HG03175 (cell line): ENCODE measurements around the gene CAMTA1.

ENCODE experiments used
- ATAC-seq: cut with Tn5 transposase; IDR thresholded peaks from one replicate; pipeline ENCODE4 v1.9.1; 2021; ENCODE audit warnings: mild to moderate bottlenecking, moderate library complexity; ENCODE audit not compliant: unreplicated experiment

CAMTA1 gene

GRCh38 chr1:7100479-7100878 lies 315.2 kb downstream of the CAMTA1 start:
- ATAC-seq: no peak

DNA sequence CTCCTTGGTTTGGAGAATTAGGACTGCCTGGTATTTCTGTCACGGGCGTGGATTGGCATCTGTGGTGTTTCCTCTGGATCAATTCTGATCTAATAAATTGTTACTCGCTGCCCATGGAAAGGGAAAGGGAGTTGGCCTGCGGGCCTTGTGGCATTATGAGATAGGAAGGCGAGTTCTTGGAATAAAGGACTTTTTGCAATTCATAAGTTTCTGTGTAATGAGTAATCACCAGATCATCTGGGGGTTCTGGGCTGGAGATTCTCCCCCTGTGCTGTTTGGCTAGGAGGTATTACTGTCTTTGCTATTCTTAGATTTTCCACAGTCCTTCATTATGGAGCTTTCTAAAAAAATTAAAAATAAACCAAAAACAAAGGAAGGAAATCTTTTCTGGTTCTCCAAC lies 315.9 kb downstream of the CAMTA1 start:
- ATAC-seq: no peak

DNA sequence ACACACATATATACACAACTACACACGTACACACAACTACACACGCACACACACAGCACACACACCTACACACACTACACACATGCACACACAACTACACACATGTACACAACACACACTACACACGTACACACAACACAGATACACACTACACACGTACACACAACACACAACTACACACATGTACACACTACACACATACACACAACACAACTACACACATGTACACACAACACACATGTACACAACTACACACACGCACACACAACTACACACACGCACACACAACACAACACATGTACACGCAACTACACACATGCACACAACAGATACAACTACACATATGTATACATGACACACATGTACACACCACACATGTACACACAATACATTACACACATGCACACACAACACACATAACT lies 318.1 kb downstream of the CAMTA1 start:
- no peak for ATAC-seq

DNA sequence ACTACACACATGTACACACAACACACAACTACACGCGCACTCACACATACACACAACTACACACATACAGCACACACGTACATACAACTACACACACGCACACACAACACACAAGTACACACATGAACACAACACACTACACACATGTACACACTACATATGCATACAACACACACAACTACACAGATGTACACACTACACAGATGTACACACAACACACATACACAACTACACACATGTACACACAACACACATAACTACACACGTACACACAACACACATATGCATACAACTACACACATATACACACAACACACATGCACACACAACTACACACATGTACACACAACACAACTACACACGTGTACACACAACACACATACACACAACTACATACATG lies 318.6 kb downstream of the CAMTA1 start:
- no peak for ATAC-seq

- no peak for ATAC-seq
Measured at GRCh38 chr1:7104339-7104738, 319.1 kb downstream of the CAMTA1 start.

- no peak for ATAC-seq
Measured at GRCh38 chr1:7105269-7105668, 320.0 kb downstream of the CAMTA1 start.

GRCh38 chr1:7106442-7107108 lies 321.3 kb downstream of the CAMTA1 start:
- ATAC-seq: no peak

GRCh38 chr1:7107109-7107830 lies 322.0 kb downstream of the CAMTA1 start:
- ATAC-seq: no peak

DNA sequence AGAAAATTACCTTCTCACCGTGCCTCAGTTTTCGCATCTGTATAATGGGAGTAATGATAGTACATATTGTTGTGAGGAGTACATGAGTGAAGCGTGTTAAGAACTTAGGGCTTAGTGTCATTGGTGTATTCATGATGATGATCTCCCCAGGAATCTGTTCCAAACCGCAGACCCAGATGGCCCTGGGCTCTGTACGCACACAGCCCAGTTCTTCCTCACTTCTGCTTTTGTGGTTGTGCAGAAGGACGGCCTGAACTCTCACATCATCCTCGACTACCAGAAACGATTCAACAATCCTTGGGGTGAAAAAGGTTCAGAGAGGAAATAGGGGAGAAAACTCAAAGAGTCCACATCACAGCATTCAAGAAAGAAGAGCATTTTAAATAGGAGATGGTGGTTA lies 323.0 kb downstream of the CAMTA1 start:
- no peak for ATAC-seq

DNA sequence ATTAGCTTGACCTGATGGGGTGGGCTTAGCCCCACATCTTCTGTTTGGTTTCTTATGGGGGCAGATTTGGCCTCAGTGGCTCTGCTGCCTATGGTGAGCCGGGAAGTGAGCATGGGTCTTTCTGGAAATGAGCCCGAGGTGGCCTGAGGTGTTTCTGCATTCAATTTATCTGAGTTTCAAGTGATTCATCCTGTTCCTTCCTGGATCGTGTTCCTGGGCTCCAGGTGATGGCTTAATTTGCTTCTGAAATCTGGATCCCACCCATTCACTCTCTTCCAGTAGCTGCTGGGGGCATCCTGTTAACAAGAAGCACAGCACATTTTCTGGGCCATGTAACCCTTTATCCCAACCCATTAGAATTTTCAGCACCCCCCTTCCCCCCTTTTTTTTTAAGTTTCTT lies 324.6 kb downstream of the CAMTA1 start:
- ATAC-seq: no peak

- ATAC-seq: no peak
Measured at GRCh38 chr1:7110321-7110720, 325.1 kb downstream of the CAMTA1 start.

GRCh38 chr1:7111853-7112252 lies 326.6 kb downstream of the CAMTA1 start:
- ATAC-seq: no peak

DNA sequence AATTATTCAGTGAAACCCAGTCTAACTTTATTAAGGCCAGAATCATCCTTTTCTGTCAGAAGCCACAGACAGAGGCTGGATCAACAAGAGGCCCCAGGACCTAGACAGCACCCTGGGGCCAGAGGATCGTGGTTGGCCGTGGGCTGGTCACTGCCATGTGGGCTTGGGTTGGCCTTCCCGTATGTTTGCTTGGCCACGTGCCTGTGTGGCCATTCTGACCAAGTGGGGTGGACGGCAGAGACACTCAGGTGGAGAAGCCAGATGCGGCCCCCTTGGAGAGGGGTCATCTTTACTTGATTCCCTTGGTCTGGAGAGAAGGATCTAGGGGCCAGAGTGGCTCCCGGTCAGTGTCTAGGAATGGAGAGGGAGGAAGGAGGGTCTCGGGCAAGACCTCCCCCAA lies 327.9 kb downstream of the CAMTA1 start:
- ATAC-seq: no peak

DNA sequence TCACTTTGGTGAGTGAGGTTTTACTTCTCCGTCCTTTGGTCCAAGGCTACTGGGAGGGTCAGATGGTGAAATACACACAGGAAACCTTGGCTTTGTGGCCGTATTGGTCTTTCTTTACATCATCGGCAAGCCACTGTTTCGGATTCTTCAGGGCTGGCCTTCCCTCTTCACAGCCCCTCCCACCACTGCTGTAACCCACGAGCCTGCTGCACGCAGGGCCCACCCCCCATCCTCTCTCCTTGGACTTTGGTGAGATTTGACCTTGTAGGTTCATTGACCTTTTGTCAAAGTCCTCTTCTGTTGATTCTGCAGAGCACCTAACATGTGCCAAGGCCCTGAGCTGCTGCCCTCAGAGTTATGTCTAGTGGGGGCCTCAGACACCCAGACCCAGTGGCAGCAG lies 328.6 kb downstream of the CAMTA1 start:
- no peak for ATAC-seq

GRCh38 chr1:7116001-7116400 lies 330.7 kb downstream of the CAMTA1 start:
- ATAC-seq: no peak

GRCh38 chr1:7117399-7118281 lies 332.4 kb downstream of the CAMTA1 start:
- no peak for ATAC-seq

GRCh38 chr1:7119156-7119555 lies 333.9 kb downstream of the CAMTA1 start:
- ATAC-seq: no peak

GRCh38 chr1:7120863-7121621 lies 335.8 kb downstream of the CAMTA1 start:
- no peak for ATAC-seq

- ATAC-seq: no peak
Measured at GRCh38 chr1:7121622-7121988, 336.4 kb downstream of the CAMTA1 start.

DNA sequence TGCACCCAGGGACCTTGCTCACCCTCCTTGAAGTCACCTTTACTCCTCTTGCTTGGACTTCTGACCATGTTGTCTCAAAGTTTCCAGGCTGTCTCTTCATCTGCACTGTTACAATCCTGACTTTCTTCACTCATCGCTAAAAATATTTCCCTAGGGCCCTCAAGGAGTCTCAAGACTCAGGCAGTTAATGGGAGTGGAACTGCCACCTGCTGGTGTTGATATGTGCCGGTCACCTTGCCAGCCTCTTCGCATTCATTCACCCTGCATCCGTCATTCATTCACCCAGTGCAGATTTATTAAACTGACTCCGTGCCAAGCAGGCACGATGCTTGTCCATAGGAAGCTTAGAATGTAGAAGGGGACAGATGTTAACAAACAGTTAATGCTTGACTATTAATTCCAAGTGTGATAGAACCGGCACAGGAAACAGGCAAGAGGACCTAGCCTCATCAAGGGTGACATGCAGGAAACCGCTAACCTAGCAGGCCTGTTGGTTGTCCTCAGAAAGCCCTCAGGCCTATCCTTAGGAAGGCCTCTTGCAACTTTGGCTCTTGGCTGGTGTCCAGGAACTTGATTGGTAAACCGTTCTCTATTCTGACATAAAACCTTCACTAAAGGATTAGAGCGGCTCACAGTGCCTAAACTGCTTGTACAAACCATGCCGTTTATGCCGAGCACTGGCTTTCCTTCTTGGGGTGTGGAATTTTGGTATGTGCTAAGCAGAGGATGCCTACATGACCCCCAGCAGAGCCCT lies 342.2 kb downstream of the CAMTA1 start:
- ATAC-seq: no peak
